Astrocyte (in vitro differentiated cells and primary cell): ENCODE measurements around the gene CENPB. TPM values are rescaled to one million over a fixed set of nuclear protein-coding genes. Genes with fewer than 3 reads are reported as not detected.

Experiments
- DNase-seq: peaks from one replicate; pipeline ENCODE4 v3.0.0-alpha.2; 2010; ENCODE audit warnings: low read depth
- FAIRE-seq: peaks from 2 replicates; lab custom pipeline; 2011; peaks lifted over from hg19 to GRCh38; lab: Jason Lieb, UNC
- H2AFZ ChIP-seq: 2 replicates; pipeline ENCODE4 v1.6.0; 2012; ENCODE audit warnings: low read depth, low read length, inconsistent platforms
- H3K27ac ChIP-seq: 2 replicates; pipeline ENCODE4 v1.5.1; 2011; ENCODE audit warnings: low read depth, low read length, inconsistent platforms
- H3K27me3 ChIP-seq: 2 replicates; pipeline ENCODE4 v1.6.0; 2011; ENCODE audit warnings: low read length, inconsistent platforms; ENCODE audit not compliant: insufficient read depth
- H3K36me3 ChIP-seq: 2 replicates; pipeline ENCODE4 v1.5.1; 2011; ENCODE audit warnings: low read length, inconsistent platforms; ENCODE audit not compliant: insufficient read depth
- H3K4me1 ChIP-seq: 2 replicates; pipeline ENCODE4 v1.5.1; 2011; ENCODE audit warnings: low read length, inconsistent platforms; ENCODE audit not compliant: insufficient read depth
- H3K4me2 ChIP-seq: 2 replicates; pipeline ENCODE4 v1.6.0; 2012; ENCODE audit warnings: low read length, inconsistent platforms
- H3K4me3 ChIP-seq: 2 replicates; pipeline ENCODE4 v1.5.1; 2011; ENCODE audit warnings: low read depth, mild to moderate bottlenecking, low read length, inconsistent platforms; ENCODE audit not compliant: insufficient read depth
- H3K79me2 ChIP-seq: 2 replicates; pipeline ENCODE4 v1.6.0; 2012; ENCODE audit warnings: mild to moderate bottlenecking, low read length, inconsistent platforms; ENCODE audit not compliant: insufficient read depth
- H3K9ac ChIP-seq: 2 replicates; pipeline ENCODE4 v1.6.0; 2012; ENCODE audit warnings: mild to moderate bottlenecking, low read length, inconsistent platforms
- H3K9me3 ChIP-seq: 2 replicates; pipeline ENCODE4 v1.5.1; 2012; ENCODE audit warnings: low read depth, mild to moderate bottlenecking, low read length, inconsistent platforms; ENCODE audit not compliant: insufficient read depth
- H4K20me1 ChIP-seq: 2 replicates; pipeline ENCODE4 v1.6.0; 2012; ENCODE audit warnings: low read length, inconsistent platforms; ENCODE audit not compliant: insufficient read depth
- H3K27ac Mint-ChIP-seq: one replicate; pipeline ENCODE4 v1.8.0; 2021; ENCODE audit warnings: mild to moderate bottlenecking, mixed read lengths; ENCODE audit not compliant: unreplicated experiment
- H3K27me3 Mint-ChIP-seq: one replicate; pipeline ENCODE4 v1.8.0; 2021; ENCODE audit warnings: low read depth, mixed read lengths; ENCODE audit not compliant: unreplicated experiment
- H3K36me3 Mint-ChIP-seq: one replicate; pipeline ENCODE4 v1.8.0; 2021; ENCODE audit warnings: low read depth, mixed read lengths; ENCODE audit not compliant: unreplicated experiment
- H3K4me1 Mint-ChIP-seq: one replicate; pipeline ENCODE4 v1.8.0; 2021; ENCODE audit warnings: low read depth, mixed read lengths; ENCODE audit not compliant: unreplicated experiment
- H3K4me3 Mint-ChIP-seq: one replicate; pipeline ENCODE4 v1.8.0; 2021; ENCODE audit warnings: mild to moderate bottlenecking, moderate library complexity, mixed read lengths; ENCODE audit not compliant: unreplicated experiment
- H3K9me3 Mint-ChIP-seq: one replicate; pipeline ENCODE4 v1.8.0; 2021; ENCODE audit warnings: mild to moderate bottlenecking, mixed read lengths; ENCODE audit not compliant: unreplicated experiment
- EZH2 ChIP-seq: IDR thresholded peaks from 2 replicates; pipeline ENCODE4 v1.6.1; 2012; ENCODE audit warnings: mild to moderate bottlenecking, low read length, inconsistent platforms; ENCODE audit not compliant: insufficient read depth
- total RNA-seq: library from RNA; stranded (reverse); gene quantifications from 2 replicates; pipeline ENCODE4 v1.2.1, GENCODE V29; 2021
- TF ChIP-seq, protein P1 (sequence below): IDR thresholded peaks from 2 replicates; pipeline ENCODE4 v1.5.1; 2011; ENCODE audit warnings: low read depth, mild to moderate bottlenecking, inconsistent platforms, low read length, moderate library complexity; ENCODE audit not compliant: insufficient read depth

Gene CENPB
- total RNA-seq, 1 donor from 2014 or later = 39.1 TPM

DNA sequence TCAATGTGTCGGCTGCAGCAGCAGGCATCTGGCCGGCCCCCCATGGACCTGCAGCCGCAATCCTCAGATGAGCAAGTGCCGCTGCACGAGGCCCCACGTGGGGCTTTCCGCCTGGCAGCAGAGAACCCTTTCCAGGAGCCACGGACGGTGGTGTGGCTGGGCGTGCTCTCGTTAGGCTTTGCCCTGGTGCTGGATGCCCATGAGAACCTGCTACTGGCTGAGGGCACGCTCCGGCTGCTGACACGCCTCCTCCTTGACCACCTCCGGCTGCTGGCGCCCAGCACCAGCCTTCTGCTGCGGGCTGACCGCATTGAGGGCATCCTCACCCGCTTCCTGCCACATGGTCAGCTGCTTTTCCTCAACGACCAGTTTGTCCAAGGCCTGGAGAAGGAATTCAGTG, 37.3 kb upstream of the CENPB start:
- peaks cover 12% of the 10 kb centered on the region for H3K4me1 ChIP-seq
- no peak for DNase-seq
- no peak overlapping the region for H2AFZ ChIP-seq
- FAIRE-seq = no peak
- H3K9ac ChIP-seq = no peak overlapping the region
- TF ChIP-seq, protein P1, sequence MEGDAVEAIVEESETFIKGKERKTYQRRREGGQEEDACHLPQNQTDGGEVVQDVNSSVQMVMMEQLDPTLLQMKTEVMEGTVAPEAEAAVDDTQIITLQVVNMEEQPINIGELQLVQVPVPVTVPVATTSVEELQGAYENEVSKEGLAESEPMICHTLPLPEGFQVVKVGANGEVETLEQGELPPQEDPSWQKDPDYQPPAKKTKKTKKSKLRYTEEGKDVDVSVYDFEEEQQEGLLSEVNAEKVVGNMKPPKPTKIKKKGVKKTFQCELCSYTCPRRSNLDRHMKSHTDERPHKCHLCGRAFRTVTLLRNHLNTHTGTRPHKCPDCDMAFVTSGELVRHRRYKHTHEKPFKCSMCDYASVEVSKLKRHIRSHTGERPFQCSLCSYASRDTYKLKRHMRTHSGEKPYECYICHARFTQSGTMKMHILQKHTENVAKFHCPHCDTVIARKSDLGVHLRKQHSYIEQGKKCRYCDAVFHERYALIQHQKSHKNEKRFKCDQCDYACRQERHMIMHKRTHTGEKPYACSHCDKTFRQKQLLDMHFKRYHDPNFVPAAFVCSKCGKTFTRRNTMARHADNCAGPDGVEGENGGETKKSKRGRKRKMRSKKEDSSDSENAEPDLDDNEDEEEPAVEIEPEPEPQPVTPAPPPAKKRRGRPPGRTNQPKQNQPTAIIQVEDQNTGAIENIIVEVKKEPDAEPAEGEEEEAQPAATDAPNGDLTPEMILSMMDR = no peak
- no peak for TF ChIP-seq EZH2
- Mint-ChIP-seq H3K4me1 (peaks cover 4% of the 10 kb centered on the region), H3K36me3 (peaks cover 7% of the 10 kb centered on the region), H3K27ac (no peak overlapping the region), H3K9me3 (no peaks in the 10 kb centered on the region), H3K4me3 (no peak overlapping the region), H3K27me3 (no peaks in the 10 kb centered on the region)
- no peaks in the 10 kb centered on the region for H3K9me3 ChIP-seq
- no peaks in the 10 kb centered on the region for H4K20me1 ChIP-seq
- H3K4me2 ChIP-seq = no peak overlapping the region
- H3K27me3 ChIP-seq = no peaks in the 10 kb centered on the region
- peaks cover 11% of the 10 kb centered on the region for H3K36me3 ChIP-seq
- H3K27ac ChIP-seq = no peak overlapping the region
- no peak overlapping the region for H3K4me3 ChIP-seq
- H3K79me2 ChIP-seq = peaks cover 15% of the 10 kb centered on the region

DNA sequence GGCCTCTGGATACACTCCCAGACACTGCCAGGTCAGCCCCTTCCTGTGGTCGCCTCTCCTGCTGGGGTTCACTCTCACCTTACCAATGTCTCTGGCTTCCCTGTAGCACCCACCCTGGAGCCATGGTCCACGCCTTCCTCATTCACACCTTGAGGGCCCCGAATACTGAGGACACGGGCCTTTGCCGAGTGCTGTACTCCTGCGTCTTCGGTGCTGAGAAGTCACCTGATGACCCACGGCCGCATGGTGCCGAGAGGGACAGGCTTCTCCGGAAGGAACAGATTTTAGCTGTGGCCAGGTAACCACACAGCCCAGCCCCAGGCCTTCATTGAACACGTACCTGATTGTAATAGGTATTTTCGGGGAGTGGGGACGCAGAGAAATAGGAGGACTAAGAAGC, 35.5 kb upstream of the CENPB start:
- no peak for DNase-seq
- Histone ChIP-seq H3K27ac (no peak overlapping the region), H3K4me1 (peaks cover 15% of the 10 kb centered on the region), H3K36me3 (peaks cover 11% of the 10 kb centered on the region), H3K27me3 (no peaks in the 10 kb centered on the region), H3K4me2 (no peak overlapping the region), H4K20me1 (no peaks in the 10 kb centered on the region), H2AFZ (no peak overlapping the region), H3K9ac (peak overlapping the region; percentile 99), H3K4me3 (no peak overlapping the region), H3K9me3 (no peaks in the 10 kb centered on the region), H3K79me2 (peaks cover 15% of the 10 kb centered on the region)
- Mint-ChIP-seq H3K36me3 (peaks cover 5% of the 10 kb centered on the region), H3K9me3 (no peaks in the 10 kb centered on the region), H3K27me3 (no peaks in the 10 kb centered on the region), H3K4me1 (peaks cover 7% of the 10 kb centered on the region), H3K27ac (peak overlapping the region; percentile 80), H3K4me3 (peak overlapping the region; percentile 92)
- no peak for TF ChIP-seq EZH2
- TF ChIP-seq, protein P1 = no peak
- no peak for FAIRE-seq

GRCh38 chr20:3820901-3821727, 34.6 kb upstream of the CENPB start:
- H3K36me3 ChIP-seq = peaks cover 11% of the 10 kb centered on the region
- no peaks in the 10 kb centered on the region for H4K20me1 ChIP-seq
- Mint-ChIP-seq H3K27ac (peak overlapping the region; percentile 81), H3K4me3 (peak overlapping the region; percentile 92), H3K4me1 (peaks cover 7% of the 10 kb centered on the region), H3K36me3 (peaks cover 2% of the 10 kb centered on the region), H3K27me3 (peaks cover 5% of the 10 kb centered on the region), H3K9me3 (no peaks in the 10 kb centered on the region)
- H3K4me1 ChIP-seq = peaks cover 15% of the 10 kb centered on the region
- DNase-seq = no peak
- H3K9me3 ChIP-seq = no peaks in the 10 kb centered on the region
- TF ChIP-seq, protein P1 = no peak
- TF ChIP-seq EZH2 = no peak
- H3K4me3 ChIP-seq = peak overlapping the region; percentile 94
- peaks cover 15% of the 10 kb centered on the region for H3K79me2 ChIP-seq
- no peaks in the 10 kb centered on the region for H3K27me3 ChIP-seq
- FAIRE-seq = no peak
- H2AFZ ChIP-seq = peak overlapping the region; percentile 98
- peak overlapping the region; percentile 97 for H3K4me2 ChIP-seq
- H3K27ac ChIP-seq = peak overlapping the region; percentile 100
- H3K9ac ChIP-seq = peak overlapping the region; percentile 99
